Stimulated activated CD4-positive, alpha-beta T cell treated with anti-CD3 and anti-CD28 coated beads, Interleukin-15, amount 100 ng/mL, for 24 hours (primary cell): Measurements from ENCODE around the gene SPOCK3.

ENCODE experiments used
- DNase-seq: peaks from one replicate; pipeline ENCODE4 v3.0.0-alpha.2; 2020

SPOCK3 gene

GRCh38 chr4:167171928-167172327 lies 62.4 kb downstream of the SPOCK3 start:
- no peak for DNase-seq

GRCh38 chr4:167168611-167169010 lies 65.7 kb downstream of the SPOCK3 start:
- DNase-seq, result no peak

- no peak for DNase-seq
These were observed 83.7 kb downstream of the SPOCK3 start for GRCh38 chr4:167150587-167150986.

GRCh38 chr4:167144605-167145004 lies 89.7 kb downstream of the SPOCK3 start:
- no peak for DNase-seq

GRCh38 chr4:167143018-167143417 lies 91.3 kb downstream of the SPOCK3 start:
- DNase-seq, result no peak

GRCh38 chr4:167136270-167136669 lies 98.0 kb downstream of the SPOCK3 start:
- no peak for DNase-seq

GRCh38 chr4:167129146-167129545 lies 105.1 kb downstream of the SPOCK3 start:
- DNase-seq, result no peak

- DNase-seq, result no peak
These were observed 114.9 kb downstream of the SPOCK3 start for GRCh38 chr4:167119392-167119791.

GRCh38 chr4:167117273-167117672 lies 117.0 kb downstream of the SPOCK3 start:
- DNase-seq, result no peak

- DNase-seq, result no peak
These were observed 119.8 kb downstream of the SPOCK3 start for GRCh38 chr4:167114416-167114971.

- DNase-seq, result no peak
These were observed 122.7 kb downstream of the SPOCK3 start for GRCh38 chr4:167111622-167112021.

GRCh38 chr4:167111092-167111491 lies 123.2 kb downstream of the SPOCK3 start:
- no peak for DNase-seq

GRCh38 chr4:167109859-167110258 lies 124.4 kb downstream of the SPOCK3 start:
- DNase-seq, result no peak

- no peak for DNase-seq
These were observed 128.4 kb downstream of the SPOCK3 start for GRCh38 chr4:167105857-167106256.

- DNase-seq, result no peak
These were observed 131.8 kb downstream of the SPOCK3 start for GRCh38 chr4:167102475-167102874.

- no peak for DNase-seq
These were observed 133.3 kb downstream of the SPOCK3 start for GRCh38 chr4:167101035-167101434.

GRCh38 chr4:167100120-167100519 lies 134.2 kb downstream of the SPOCK3 start:
- DNase-seq, result no peak

GRCh38 chr4:167088115-167088514 lies 146.2 kb downstream of the SPOCK3 start:
- DNase-seq, result no peak

- no peak for DNase-seq
These were observed 150.0 kb downstream of the SPOCK3 start for GRCh38 chr4:167084321-167084720.

GRCh38 chr4:167079762-167080161 lies 154.5 kb downstream of the SPOCK3 start:
- no peak for DNase-seq

GRCh38 chr4:167052631-167053091 lies 181.6 kb downstream of the SPOCK3 start:
- DNase-seq, result no peak

GRCh38 chr4:167049257-167049656 lies 185.0 kb downstream of the SPOCK3 start:
- DNase-seq, result no peak

- no peak for DNase-seq
These were observed 192.8 kb downstream of the SPOCK3 start for GRCh38 chr4:167041524-167041923.

GRCh38 chr4:167035390-167035789 lies 198.9 kb downstream of the SPOCK3 start:
- no peak for DNase-seq

GRCh38 chr4:167034983-167035382 lies 199.3 kb downstream of the SPOCK3 start:
- no peak for DNase-seq

GRCh38 chr4:167032871-167033270 lies 201.4 kb downstream of the SPOCK3 start:
- no peak for DNase-seq
